RWPE1 (cell line): ENCODE data around the gene ASB17.

ENCODE experiments used
- CTCF ChIA-PET: fragments of 350-600 bp; sonication (Branson Sonifier 250); formaldehyde crosslinking; extraction: SDS; loops from one replicate; lab custom pipeline; 2021; lab: Yijun Ruan, JAX
- POLR2A ChIA-PET: fragments of 400-600 bp; formaldehyde crosslinking; extraction: SDS; loops from one replicate; lab custom pipeline; 2020; ENCODE audit warnings: antibody characterized with exemption; ENCODE audit not compliant: low non-redundant PET; lab: Yijun Ruan, JAX
- DNase-seq: peaks from one replicate; pipeline ENCODE4 v3.0.0; 2012; ENCODE audit warnings: low spot score
- H3K27ac ChIP-seq: fragments of 450-650 bp; 2 replicates; pipeline ENCODE4 v1.5.1; 2017
- TF ChIP-seq, protein P1 (sequence below): fragments of 450-650 bp; conservative IDR thresholded peaks from 2 replicates; pipeline ENCODE4 v1.5.1; 2017; ENCODE audit warnings: low read depth, mild to moderate bottlenecking

The ASB17 gene, protein sequence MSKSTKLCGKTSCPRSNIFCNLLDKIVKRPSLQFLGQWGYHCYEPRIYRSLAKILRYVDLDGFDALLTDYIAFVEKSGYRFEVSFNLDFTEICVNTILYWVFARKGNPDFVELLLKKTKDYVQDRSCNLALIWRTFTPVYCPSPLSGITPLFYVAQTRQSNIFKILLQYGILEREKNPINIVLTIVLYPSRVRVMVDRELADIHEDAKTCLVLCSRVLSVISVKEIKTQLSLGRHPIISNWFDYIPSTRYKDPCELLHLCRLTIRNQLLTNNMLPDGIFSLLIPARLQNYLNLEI

DNA sequence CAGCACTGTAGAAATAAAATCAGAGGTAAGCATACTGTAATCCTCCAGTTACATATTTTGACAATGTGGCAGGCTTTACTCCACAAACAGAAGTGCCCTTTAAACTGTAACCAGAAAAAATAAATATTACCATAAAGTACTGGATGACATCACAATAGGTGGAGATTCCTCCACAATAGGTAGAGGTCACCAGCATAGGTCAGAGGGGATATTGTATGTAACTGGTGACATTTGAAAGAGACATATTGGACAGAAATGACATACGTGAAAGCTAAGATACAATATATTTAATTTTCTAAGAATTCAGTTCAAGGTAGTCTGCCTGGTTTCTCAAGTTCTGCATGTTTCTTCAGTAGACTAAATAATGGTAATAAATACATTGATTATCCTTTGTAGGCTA lies at the start of gene ASB17:
TSS of gene ASB17 (minus strand) at position 101 of the 400 bp plus-strand sequence. CDS start 113 bp downstream, outside the sequence.
- no peak for DNase-seq
- POLR2A ChIA-PET = no interaction called here
- CTCF ChIA-PET = no interaction called here
- TF ChIP-seq, protein P1, sequence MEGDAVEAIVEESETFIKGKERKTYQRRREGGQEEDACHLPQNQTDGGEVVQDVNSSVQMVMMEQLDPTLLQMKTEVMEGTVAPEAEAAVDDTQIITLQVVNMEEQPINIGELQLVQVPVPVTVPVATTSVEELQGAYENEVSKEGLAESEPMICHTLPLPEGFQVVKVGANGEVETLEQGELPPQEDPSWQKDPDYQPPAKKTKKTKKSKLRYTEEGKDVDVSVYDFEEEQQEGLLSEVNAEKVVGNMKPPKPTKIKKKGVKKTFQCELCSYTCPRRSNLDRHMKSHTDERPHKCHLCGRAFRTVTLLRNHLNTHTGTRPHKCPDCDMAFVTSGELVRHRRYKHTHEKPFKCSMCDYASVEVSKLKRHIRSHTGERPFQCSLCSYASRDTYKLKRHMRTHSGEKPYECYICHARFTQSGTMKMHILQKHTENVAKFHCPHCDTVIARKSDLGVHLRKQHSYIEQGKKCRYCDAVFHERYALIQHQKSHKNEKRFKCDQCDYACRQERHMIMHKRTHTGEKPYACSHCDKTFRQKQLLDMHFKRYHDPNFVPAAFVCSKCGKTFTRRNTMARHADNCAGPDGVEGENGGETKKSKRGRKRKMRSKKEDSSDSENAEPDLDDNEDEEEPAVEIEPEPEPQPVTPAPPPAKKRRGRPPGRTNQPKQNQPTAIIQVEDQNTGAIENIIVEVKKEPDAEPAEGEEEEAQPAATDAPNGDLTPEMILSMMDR = no peak
- H3K27ac ChIP-seq = no peak within 1 kb of the TSS

DNA sequence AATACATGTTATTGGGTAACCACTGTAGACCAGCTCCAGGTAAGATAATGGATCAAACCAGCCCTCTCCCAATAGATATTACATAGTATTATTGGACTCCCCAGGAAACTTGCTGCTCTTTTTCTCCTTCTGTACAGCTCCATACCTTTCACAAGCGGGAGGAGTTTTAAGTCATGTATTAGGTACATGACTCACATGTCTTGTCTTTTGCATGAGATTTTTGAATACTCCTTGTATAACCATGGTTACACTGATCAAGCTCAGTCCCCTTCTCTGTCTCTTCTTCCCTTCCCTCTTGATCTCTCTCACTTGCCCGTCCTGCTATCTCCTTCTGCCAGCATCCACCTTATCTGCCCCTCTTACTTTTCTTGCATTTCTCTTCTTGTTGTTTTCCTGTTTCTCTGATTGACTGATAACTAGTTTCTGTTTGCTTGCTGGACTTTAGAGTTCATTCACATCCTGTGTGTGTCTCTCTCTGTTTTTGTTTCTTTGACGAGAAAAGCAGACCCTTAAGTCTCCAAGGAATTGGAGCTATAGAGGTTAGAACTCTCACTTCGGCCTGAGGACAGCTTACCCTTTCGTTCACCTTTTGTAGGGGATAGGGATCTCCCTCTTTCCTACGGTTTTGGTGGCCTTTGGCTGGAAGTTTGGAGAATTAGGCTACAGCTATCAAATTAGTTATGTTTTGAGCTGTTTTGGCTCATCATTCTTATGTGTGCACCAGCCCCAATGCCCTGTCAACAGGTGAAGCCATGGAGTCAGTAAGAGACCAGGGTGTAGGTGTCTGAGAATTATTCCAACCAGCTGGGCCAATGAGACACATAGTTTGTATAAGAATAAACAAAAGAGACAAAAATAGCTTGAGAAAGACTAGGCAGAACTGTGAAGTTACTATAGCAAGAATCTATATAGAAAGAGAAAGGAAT lies 49.0 kb upstream of the ASB17 start:
- no peak for DNase-seq
- no peak overlapping the region for H3K27ac ChIP-seq
- TF ChIP-seq, protein P1 = no peak
- CTCF ChIA-PET = interaction anchor here (0.6 kb wide), 1 partner anchor 560 kb away, joined by 3 read pairs; no protein-coding TSS in a partner anchor
- POLR2A ChIA-PET = no interaction called here

DNA sequence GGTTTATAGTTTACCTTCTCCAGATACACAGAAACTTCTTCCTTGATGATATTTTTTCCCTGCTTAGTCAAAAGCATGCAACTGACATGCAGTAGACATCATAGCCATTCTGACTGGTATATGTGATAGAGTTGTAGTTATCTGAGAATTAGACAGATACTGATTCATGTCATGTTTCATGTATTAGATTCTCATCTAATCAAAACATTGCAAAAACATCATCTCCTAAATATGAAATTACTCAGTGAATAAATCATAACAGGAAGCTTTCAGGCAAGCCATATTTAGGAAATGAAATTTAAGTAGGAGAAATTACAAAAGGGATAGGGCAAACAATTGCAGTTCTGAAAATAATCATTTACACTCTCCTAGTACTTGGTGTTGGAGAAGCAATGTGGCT lies 38.4 kb upstream of the ASB17 start:
- POLR2A ChIA-PET = no interaction called here
- TF ChIP-seq, protein P1 = no peak
- CTCF ChIA-PET = no interaction called here
- no peak for DNase-seq
- no peak overlapping the region for H3K27ac ChIP-seq

DNA sequence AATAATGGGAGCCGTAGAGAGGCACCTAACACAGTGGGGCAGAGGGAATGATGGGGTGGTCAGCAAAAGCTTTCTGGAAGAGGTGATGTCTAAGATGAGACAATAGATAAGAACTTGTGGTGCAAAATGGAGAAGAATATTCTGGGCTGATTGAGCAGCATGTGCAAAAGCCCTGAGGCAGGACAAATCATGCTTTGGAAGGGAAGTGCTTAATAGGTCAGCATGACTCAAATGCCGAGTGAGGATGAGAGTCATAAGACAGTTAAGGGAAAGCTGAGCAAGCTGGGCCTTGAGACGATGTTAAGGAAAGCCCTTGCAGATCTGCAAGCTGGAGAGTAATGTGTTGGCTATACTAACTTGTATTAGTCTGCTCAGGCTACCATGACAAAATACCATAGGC lies 37.3 kb upstream of the ASB17 start:
- POLR2A ChIA-PET = no interaction called here
- TF ChIP-seq, protein P1 = no peak
- CTCF ChIA-PET = interaction anchor here (0.5 kb wide), 1 partner anchor 821 kb away, joined by 3 read pairs; no protein-coding TSS in a partner anchor
- no peak for DNase-seq
- H3K27ac ChIP-seq = no peak overlapping the region

DNA sequence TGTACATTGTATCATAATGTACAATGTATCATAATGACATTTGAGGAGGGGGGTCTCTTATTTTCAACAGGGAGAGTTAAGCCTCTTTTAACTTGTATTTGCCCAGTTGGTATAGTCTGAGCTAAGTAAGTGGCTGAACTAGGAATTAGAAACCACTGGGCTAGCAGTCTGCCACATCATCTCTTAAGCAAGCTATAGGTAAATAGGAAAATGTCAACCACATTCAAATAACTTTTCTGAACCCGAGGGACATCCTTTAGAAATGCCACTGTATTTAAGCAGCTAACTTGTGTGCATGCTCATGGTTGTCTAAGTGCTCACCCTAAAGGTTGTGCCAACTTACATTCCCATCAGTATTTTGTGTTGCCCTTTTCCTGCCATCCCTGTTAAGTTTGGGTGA lies 35.5 kb upstream of the ASB17 start:
- POLR2A ChIA-PET = no interaction called here
- CTCF ChIA-PET = no interaction called here

More for the DNA sequence above, 35.5 kb upstream of the ASB17 start:
- no peak for DNase-seq
- no peak overlapping the region for H3K27ac ChIP-seq
- TF ChIP-seq, protein P1 = no peak
